ENCODE measurements around the gene ATXN1.

- TF ChIP-seq CTCF (conservative IDR thresholded peaks at IDR 0.05; ENCODE audit: low read length) (no peak), EZH2phosphoT487 (IDR thresholded peaks at IDR 0.05; ENCODE audit: borderline replicate concordance) (no peak)
Measured at GRCh38 chr6:16362296-16362695, 399.0 kb downstream of the ATXN1 start.

Measured in Loucy (cell line).